ENCODE measurements around the gene TNFRSF19.
A peak's percentile ranks its signal among the peaks of the same experiment; 100 is the strongest.

Gene TNFRSF19

DNA sequence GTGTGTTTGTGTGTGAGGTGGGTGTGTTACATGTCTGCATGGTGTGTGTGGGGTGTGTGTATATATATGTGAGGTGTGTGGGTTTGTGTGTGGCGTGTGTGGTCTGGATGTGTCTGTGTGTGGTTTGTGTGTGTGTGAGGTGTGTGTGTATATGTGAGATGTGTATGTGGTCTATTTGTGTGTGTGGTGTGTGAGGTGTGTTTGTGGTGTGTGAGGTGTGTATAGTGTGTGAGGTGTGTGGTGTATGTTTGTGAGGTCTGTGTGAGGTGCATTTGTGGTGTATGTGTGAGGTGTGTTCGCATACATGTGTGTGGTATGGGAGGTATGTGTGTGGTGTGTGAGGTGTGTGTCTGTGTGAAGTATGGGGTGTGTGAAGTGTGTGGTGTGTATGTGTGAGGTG lies 12.5 kb upstream of the TNFRSF19 start:
- TF ChIP-seq, protein P1, sequence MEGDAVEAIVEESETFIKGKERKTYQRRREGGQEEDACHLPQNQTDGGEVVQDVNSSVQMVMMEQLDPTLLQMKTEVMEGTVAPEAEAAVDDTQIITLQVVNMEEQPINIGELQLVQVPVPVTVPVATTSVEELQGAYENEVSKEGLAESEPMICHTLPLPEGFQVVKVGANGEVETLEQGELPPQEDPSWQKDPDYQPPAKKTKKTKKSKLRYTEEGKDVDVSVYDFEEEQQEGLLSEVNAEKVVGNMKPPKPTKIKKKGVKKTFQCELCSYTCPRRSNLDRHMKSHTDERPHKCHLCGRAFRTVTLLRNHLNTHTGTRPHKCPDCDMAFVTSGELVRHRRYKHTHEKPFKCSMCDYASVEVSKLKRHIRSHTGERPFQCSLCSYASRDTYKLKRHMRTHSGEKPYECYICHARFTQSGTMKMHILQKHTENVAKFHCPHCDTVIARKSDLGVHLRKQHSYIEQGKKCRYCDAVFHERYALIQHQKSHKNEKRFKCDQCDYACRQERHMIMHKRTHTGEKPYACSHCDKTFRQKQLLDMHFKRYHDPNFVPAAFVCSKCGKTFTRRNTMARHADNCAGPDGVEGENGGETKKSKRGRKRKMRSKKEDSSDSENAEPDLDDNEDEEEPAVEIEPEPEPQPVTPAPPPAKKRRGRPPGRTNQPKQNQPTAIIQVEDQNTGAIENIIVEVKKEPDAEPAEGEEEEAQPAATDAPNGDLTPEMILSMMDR (IDR thresholded peaks at IDR 0.05; ENCODE audit: low read depth, low read length), result no peak
- no peak overlapping the region for H3K4me3 ChIP-seq (ENCODE audit: low read depth, low read length)

- TF ChIP-seq, protein P1 (IDR thresholded peaks at IDR 0.05; ENCODE audit: low read depth, low read length), result no peak
- H3K4me3 ChIP-seq (ENCODE audit: low read depth, low read length), result peak overlapping the region; percentile 53
Observed at GRCh38 chr13:23558675-23559536, 11.3 kb upstream of the TNFRSF19 start.

DNA sequence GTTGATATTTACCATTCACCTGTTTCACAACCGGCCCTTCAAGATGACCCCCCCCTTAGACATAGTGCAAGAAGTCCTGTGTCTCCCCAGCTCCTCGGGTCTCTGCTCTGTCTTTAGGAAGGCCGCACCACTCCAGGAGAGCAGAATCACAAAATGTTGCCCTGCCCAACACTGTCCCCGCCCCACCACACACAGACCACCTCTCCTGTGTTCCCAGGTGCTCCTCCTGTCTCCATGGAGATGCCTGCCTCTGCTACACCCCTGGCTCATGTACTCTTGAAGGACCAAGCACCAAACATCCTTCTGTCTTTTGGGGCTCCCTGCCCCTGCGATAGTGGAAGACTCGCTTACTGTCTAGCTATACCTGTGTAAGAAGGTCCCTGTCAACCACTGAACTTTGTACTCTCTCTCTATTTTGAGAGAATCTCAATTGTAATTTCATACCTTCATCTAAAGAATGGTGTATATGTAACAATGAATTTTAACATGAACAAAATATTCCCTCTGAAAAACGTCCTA lies 9.6 kb upstream of the TNFRSF19 start:
- no peak overlapping the region for H3K4me3 ChIP-seq (ENCODE audit: low read depth, low read length)
- TF ChIP-seq, protein P1 (IDR thresholded peaks at IDR 0.05; ENCODE audit: low read depth, low read length), result no peak

- TF ChIP-seq, protein P1 (IDR thresholded peaks at IDR 0.05; ENCODE audit: low read depth, low read length), result no peak
- no peak overlapping the region for H3K4me3 ChIP-seq (ENCODE audit: low read depth, low read length)
Observed at GRCh38 chr13:23561261-23561660, 9.0 kb upstream of the TNFRSF19 start.

- TF ChIP-seq, protein P1 (IDR thresholded peaks at IDR 0.05; ENCODE audit: low read depth, low read length), result no peak
- H3K4me3 ChIP-seq (ENCODE audit: low read depth, low read length), result no peak overlapping the region
Observed at GRCh38 chr13:23563085-23563845, 6.9 kb upstream of the TNFRSF19 start.

DNA sequence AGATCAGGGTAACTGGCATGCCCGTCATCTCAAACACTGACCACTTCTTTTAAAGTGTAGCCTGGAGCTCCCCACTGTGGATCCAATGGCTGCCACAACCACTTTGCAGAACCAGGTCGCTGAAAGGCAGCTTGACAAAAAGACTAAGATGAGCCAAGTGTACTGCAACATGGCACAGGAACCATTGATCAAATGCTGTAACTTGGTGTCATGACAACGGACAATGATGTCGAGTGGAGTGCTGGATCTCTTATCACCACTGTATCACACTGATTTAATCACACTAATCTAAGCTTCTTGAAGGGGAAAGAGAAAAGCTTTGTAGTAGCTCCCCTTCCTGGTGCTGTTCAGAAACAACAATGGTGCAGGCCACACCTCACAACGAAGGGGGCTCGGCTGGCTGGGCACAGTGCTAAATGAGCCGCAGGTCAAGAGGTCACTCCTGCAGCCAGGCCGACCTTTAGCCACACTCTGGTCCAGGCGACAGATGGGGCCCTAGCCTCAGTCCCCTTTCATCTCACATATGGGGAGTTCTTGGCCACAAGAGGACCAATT lies 2.2 kb upstream of the TNFRSF19 start:
- TF ChIP-seq, protein P1 (IDR thresholded peaks at IDR 0.05; ENCODE audit: low read depth, low read length), result no peak

More for the DNA sequence above, 2.2 kb upstream of the TNFRSF19 start:
- H3K4me3 ChIP-seq (ENCODE audit: low read depth, low read length), result no peak overlapping the region

All from WI38 (cell line).